Endometrial microvascular endothelial cells (primary cell): ENCODE results near the gene TMEM115. TPM values are rescaled to one million over a fixed set of nuclear protein-coding genes. Genes with fewer than 3 reads are reported as not detected.

Source experiments
- in situ Hi-C: cut with HindIII; loops from 2 replicates; pipeline ENCODE4 v1.10.0; 2017; ENCODE audit warnings: low sequenced_read_pairs, low pct_unique_long_range_greater_than_20kb; ENCODE audit errors: inconsistent ontology term
- total RNA-seq: library from RNA; depleted of rRNA; stranded (reverse); fragments of >200 nt; gene quantifications from one replicate; pipeline ENCODE4 v1.2.3, GENCODE V29; 2015; ENCODE audit errors: inconsistent ontology term

Gene TMEM115, protein sequence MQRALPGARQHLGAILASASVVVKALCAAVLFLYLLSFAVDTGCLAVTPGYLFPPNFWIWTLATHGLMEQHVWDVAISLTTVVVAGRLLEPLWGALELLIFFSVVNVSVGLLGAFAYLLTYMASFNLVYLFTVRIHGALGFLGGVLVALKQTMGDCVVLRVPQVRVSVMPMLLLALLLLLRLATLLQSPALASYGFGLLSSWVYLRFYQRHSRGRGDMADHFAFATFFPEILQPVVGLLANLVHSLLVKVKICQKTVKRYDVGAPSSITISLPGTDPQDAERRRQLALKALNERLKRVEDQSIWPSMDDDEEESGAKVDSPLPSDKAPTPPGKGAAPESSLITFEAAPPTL
- 83.0 TPM for total RNA-seq

DNA sequence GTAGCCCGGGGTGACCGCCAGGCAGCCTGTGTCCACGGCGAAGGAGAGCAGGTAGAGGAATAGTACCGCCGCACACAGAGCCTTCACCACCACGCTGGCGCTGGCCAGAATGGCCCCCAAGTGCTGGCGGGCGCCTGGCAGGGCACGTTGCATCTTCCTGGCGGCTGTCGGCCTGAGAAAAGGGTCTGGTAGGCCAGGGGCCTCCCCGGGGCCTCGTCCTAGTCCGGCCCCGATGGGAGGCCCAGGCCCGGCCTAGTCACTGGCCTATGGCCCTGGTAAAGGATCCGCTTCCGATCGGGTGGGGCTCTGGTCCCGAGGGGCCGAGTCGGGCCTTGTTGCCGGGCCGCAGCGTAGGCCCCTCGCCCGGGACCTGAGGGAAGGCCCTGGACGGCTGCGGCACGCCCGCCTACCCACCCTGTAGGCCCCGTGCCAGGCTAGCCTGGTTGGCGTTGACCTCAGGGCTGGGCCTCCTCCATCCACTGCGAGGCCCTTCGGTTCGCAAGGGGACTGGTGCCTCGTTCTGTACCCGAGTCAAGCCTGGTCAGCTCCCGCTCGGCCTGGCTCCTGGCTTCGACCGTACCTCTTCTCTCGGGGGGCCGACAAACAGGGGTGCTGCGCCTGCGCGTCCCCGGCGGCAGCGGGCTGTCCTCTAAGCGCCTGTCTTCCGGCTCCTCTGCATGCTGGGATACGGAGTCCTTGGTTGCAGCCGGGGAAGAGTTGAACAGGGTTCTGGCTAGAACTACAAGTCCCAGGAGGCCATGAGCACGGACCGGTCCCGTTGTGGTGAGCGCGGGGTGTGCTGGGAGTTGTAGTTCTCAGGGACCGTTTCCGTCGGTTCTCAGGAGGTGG, at the start of gene TMEM115:
Gene TMEM115, minus strand, starts transcription at position 611 of the 849 bp plus-strand sequence. Its CDS starts 458 bp downstream, at position 153.
- in situ Hi-C loops: no loop called here

DNA sequence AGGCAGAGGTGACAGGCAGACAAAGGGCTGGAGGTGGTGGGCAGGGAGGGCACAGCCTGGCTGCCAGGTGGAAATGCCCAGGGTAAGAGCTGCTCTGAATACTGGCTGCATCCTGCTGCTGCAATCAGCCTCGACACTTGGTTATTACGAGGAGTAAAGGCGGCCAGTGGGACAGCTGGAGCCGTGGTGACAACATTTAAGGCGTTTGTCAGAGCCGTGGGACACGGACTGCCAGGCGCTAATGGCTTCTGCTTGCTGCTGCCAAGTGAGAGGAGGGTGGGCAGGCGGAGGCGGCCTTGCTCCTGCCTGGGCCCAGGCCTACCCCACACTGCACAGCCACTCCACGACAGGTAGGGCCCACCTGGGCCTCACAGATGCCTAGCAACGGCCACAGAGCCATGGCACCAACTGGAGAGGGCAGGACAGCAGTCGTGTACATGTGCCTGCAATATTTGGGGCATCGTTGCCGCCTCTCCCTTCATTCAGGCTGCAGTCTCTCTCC, 49.2 kb upstream of the TMEM115 start:
- in situ Hi-C loops: no loop called here

DNA sequence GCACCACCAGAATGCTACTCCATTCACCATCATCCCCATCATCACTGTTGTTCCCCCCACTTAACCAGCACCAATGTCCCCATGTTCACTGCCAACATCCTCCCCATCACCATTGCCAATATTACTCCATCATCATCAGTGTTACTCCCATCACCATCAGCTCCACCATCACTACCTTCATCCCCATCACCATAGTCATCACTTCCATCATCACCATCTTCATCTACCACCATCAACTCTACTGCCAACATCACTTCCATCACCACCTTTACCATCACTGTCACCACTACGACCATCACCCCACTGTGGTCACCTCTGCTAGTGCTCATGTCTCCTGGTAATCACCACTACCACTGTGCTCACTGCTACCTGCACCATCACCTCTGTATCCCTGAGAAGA, 47.2 kb upstream of the TMEM115 start:
- in situ Hi-C loops: no loop called here

DNA sequence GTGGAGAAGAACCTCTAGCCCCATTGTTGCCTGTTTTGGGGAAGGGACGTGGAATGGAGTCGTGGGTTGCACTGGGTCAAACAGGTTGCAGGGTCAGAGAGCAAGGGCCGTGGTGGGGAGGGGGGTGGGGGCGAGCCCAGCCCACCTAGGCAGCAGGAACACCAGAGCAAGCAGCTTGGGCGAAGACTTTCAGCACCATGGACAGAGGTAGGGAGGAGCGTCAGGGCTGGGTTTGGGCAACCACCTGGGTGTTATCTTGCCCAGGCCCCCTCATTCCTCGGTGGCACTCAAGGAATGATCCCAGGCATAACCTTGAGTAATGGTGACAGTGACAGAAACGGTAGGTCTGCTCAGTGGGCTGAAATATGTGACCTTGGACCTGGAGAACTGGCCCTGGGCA, 45.9 kb upstream of the TMEM115 start:
- in situ Hi-C loops: no loop called here

DNA sequence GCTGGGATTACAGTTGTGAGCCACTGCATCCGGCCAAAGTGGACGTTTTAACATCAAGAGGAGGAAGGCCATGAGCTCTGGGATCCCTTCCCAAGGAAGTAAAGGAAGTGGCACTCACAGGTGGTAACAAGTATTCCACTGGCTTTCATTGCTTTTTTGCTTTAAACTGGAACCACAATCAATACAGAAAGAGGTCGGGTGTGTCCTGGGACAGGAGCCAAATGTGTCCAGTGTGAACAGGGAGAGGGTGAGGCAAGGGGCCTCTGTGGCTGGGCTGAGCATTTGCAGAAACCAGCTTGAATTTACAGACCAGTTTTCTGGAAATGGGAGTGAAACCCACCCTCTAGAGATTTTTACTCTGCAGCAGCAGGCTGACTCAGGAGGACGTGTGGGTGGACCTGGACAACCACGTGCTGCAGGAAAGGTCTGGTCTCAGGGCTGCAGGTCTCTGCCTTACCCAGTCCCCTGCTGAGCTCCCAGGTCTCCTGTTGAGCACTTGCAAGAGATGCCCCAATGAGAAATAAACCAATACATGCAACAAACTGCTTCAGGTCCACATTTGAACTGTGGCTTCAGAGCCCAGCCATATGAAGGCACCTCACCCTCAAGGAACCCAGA, 42.8 kb upstream of the TMEM115 start:
- in situ Hi-C loops: no loop called here

DNA sequence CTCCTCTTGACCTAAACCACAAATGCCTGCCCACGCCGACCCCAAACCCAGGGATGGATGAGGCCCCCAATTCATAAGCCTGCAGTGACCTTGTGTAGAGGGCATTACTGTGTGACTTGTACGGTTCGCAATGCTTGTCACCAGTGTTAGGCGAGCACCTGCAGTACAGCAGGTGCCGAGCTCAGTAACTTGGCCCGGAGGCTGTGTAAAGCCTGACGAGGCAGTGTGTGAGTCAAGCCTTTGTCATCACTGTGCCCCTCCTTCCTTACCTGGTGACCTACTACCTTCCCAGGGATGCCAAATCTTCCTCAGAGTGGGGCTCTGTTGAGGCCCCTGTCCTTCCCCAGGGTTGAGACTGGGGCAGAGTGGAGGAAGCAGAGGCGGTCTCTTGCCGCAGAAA, 37.2 kb upstream of the TMEM115 start:
- in situ Hi-C loops: no loop called here

DNA sequence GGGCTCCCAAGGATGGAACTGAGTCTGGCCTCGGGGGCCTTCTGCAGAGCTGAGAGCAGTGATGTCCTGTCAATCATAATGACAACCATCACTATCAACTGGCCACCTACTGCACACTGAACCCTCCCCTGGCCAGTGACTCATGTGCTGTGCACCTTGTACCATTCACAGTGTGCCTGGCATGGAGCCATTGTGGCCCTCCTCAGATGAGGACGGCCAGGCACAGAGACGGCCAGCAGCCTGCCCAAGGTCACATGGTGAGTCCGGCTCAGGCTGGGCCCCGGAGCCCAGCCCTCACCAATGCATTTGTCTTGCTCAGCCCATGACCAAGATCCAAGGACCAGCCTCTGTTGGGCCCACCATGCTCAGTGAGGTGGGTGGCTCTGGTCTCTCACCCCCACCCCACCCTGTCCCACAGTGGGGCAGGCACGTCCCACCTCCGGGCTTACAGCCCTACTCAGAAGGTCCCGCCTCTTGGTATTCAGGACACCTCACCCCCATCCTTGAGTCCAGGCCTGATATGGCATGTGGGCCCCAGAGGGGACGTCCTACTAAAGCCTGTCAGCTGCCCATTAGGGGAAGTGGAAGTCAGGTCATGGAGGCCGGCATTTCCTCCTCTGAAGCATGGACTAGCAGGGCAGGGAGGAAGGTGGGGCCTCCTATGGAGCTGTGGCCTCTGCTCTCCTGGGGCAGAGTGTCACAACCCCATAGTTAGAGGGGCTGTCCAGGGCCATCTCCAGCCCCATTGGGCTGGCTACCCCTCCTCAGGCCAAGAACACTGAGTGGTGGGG, 35.9 kb upstream of the TMEM115 start:
- in situ Hi-C loops: no loop called here

DNA sequence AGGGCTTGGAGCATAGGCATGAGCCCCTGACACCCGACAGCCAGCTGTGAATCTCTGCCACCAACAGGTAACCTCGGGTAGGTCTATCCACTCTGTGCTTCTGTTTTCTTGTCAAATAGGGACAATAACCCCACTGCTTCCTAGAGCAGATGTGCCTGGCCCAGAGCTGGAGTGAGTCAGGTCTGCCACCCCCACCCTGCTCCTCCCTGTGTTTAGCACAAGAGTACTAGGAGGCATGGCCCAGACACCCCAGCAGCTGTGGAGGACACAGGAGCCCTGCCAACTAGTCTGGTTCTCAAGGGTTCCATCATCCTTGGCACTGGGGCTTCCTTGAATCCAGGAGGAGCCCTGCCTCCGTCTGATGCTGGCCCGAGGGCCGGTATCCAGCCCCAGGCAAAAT, 33.7 kb upstream of the TMEM115 start:
- in situ Hi-C loops: no loop called here

DNA sequence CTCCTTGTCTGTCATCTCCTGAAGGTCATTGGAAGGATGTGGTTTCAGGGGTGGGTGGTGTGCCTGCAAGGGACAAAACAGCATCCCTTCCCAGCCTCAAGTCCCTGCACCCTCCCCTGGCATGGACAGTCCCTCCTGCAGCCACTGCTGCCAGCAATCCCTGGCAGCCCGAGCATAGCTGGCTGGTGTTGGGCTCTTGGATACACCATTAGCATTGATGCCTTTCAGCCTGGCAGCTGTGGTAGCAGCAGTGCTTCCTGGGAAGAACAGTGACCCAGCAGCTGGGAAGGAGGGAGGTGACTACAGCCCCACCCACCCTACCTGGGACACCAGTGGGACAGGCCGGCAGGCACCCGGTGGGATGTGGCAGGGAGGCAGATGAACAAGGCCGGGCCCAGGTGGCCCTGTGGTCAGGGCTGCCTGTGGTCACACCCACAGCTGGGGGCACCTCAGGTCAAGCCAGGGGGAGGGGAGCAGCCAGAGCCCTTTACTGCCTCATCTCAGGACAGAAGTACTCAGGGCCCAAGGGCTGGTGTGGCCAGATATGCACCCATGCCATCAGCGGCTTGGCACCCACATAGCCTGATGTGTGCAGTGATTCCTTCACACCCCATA, 32.9 kb upstream of the TMEM115 start:
- in situ Hi-C loops: no loop called here

DNA sequence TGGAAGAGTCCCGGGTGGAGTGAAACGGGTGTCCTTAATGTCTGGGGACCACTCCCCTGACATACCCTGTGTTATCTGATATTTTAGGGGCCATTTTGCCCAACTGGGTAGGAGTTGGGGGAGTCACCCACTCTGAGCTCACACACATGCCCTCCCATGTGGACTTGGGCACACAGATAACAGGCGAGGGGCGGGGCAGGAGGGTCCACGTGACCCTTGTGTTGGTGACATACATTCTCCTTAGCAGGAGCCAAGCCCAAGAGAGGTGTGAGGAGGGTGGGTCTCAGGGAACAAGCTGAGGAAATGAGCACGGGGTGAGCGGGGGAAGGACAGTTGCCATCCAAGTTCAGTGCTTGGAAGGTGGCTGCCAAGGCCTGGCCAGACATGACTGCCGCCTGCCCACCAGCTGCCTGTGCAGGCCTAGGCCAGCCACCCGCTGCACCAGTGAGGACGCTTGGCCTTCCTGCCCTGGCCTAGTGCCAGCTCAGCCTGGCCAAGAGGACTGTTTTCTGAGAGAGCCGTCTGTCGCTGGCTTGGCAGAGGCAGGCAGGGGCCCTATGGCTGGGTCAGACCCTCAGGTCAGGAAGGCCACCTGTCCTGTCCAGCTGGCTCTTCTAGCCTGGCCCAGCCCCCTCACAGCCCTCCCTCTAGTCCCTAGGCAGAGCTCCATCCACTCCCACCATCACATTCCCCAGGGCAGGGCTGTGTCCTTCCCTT, 31.3 kb upstream of the TMEM115 start:
- in situ Hi-C loops: no loop called here

DNA sequence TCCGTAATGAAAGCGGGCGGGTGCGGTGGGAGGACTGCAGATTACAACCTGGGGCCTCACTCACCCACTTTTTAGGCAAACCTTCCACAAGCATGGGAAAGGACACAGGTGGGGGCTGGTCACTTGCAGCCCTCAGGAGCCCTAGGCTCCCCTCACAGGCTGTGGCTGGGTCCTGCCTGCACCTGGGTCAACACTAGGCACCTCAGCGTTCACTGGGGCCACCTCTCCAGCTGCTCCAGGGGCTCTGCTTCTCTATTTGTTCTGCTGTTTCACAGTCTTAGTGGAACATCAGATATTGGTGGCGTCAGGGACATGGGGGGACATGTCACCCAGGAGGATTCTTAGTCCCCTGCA, 30.1 kb upstream of the TMEM115 start:
- in situ Hi-C loops: no loop called here

DNA sequence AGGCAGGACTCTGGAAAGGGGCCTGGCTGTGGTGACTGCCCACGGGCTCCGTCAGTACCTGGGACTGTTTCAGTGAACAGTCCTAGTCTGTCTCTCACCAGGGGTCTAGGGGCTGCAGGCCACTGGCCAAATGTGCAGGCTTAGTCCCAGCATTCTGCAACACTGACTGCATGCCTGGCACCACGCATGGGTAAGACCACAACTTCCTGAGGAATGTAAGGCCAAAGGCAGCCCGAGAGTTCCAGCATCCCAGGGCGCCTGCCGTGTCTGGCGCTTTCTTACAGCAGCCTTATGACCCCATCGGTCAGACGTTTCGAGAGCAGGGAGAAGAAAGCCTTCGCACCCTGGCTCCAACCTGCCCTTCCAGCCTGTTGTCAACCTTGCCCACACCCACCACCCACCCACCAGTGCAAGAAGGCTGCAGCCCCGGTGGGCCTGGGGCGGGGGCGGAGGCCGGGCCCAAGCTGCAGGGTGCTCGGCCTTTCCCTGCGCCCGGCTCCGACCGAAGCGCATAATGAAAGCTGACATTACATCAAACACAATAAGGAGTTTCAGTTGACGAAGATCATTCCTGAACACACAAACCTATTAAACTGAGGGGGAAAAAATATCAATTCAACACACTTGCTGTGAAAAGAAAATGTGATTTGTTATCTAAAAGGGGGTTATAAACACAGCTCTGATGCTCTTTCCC, 29.5 kb upstream of the TMEM115 start:
- in situ Hi-C loops: no loop called here

DNA sequence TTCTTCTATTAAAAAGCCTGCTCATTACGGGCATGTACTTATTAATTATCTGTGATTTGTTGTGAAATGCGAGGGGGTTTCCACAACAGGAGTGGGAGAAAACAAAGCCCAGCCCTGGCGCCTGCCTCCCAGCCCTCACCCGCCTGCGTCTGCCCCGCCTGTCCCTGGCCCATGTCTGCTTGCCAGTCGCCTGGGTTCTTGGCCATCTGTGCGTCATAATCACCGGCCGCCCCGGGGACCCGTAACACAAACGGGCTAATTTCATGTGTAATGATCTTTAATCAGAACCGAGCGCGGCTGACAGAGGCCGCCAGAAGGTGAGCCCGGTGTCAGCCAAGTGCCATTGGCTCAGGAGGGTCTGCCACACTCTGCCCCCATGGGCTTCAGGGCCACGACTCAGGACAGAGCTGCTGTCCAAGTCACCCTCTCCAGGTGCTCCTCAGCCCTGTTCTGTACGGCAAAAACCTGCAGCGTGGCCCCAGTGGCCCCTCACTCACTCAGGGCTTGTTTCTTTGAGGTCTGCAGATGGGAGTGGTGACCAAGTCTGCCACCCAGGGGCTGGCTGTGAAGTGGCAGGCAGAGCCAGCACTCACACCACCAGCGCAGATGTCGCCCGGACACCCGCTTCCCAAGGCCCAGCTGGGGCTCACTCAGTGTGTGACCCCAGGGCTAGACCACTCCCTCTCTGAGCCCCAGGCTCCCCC, 28.8 kb upstream of the TMEM115 start:
- in situ Hi-C loops: no loop called here

DNA sequence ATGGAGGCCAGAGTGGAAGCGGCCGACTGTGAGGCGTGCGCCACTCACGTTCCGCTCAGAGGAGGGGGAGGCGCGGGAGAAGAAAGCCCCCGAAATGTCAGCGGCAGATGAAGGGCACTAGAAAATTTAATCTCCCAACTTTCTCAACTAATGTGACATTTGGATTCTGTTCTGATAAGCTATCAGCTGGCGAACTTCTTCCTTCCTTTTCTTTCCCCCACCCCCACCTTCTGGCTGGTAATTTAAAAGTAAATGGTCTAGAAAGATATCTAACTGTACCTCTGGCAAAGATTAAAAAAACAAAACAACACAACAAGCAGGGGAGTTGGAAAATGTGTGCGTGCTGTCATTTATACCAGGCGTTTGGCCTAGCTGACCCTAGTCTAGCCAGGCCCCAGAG, 26.4 kb upstream of the TMEM115 start:
- in situ Hi-C loops: no loop called here

DNA sequence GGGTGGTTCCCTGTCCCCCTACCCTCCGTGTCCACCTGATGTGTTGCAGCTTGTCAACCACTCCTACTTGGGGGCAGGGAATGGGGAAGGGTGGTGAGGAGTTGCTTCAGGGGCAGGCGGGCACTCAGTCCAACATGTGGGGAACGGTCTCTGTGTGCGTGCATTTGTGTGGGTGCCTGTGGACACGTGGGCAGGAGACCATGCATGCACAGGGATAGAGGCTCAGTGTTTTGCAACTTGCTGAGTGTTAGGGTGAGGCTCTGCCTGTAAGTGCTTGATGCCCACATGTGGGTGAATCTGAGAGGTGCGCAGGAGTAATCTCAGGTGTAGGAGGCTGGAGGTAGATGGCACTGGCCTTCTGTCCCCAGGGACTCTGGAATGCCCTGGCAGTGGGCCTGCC, 24.4 kb upstream of the TMEM115 start:
- in situ Hi-C loops: no loop called here

DNA sequence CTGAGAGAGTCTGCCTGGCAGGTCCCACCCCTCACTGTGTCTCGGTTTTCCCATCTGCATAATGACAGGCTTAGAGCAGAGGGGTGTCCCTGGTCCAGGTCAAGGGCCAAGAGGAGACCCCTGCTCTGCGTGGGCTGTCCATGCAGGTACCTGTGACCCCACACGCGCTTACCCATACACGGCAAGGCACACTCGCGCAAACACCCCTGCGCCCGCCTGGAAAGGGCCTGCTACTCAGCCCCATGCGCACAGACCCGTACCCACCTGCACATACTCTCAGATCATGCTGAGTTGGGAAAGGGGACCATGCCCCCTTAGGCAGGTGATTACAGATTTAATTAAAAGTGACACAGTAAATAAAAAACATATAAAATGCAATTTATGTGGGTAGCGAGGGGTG, 23.4 kb upstream of the TMEM115 start:
- in situ Hi-C loops: no loop called here

DNA sequence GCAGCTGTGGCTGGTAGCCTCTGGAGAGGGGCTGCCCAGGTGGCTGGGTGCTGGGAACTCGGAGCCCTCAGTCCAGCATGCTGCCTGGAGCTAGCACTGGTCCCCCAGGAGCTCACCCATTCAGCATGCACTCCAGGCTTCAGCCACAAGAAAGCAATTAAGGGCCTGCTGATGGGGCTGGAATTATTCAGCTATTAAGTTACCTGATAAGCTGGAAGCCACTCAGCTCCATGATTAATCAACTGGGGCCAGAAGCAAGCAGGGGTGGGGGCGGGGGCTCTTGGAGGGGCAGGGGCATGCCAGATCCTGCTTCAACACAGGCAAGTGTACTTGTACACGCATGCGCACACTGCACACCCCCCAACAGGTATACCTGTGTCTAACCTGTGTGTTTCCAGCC, 22.1 kb upstream of the TMEM115 start:
- in situ Hi-C loops: no loop called here
